Caco-2 (cell line): Measurements from ENCODE around the gene NOD2. TPM values are rescaled to one million over a fixed set of nuclear protein-coding genes. Genes with fewer than 3 reads are reported as not detected.

Source experiments
- BruUV-seq: library from RNA; stranded (reverse); fragments of 400-500 nt; replicated peaks from 2 replicates; lab custom pipeline; 2021; lab: Mats Ljungman, UMichigan
- CTCF ChIA-PET: fragments of 300-600 bp; sonication (Branson Sonifier 250); formaldehyde crosslinking; loops from one replicate; lab custom pipeline; 2022; ENCODE audit warnings: antibody characterized with exemption; lab: Charles Lee
- POLR2A ChIA-PET: fragments of 300-600 bp; sonication (Branson Sonifier 250); formaldehyde crosslinking; loops from one replicate; lab custom pipeline; 2022; ENCODE audit warnings: antibody characterized with exemption; lab: Charles Lee
- DNase-seq, 2 experiments: peaks; one replicate each; pipeline versions ENCODE4 v3.0.0 to v3.0.0-alpha.2; 2020 to 2022
- H3K27me3 ChIP-seq: replicated peaks from 2 replicates; pipeline ENCODE4 v1.6.0; 2011; ENCODE audit warnings: low read length; ENCODE audit not compliant: control insufficient read depth, insufficient read depth
- H3K36me3 ChIP-seq: 2 replicates; pipeline ENCODE4 v1.5.1; 2011; ENCODE audit warnings: low read length; ENCODE audit not compliant: control insufficient read depth, insufficient read depth
- H3K4me1 ChIP-seq: fragments of 250-450 bp; sonication (Bioruptor Pico); 2 replicates; pipeline ENCODE4 v1.5.1; 2020; ENCODE audit warnings: mild to moderate bottlenecking
- H3K4me3 ChIP-seq: 2 replicates; pipeline ENCODE4 v1.5.1; 2011; ENCODE audit warnings: low read depth, mild to moderate bottlenecking, control low read depth, low read length
- H3K9me3 ChIP-seq: fragments of 250-450 bp; sonication (Bioruptor Pico); 2 replicates; pipeline ENCODE4 v1.5.1; 2020; ENCODE audit warnings: mild to moderate bottlenecking, moderate library complexity
- H3K27ac Mint-ChIP-seq: one replicate; pipeline ENCODE4 v1.8.0; 2022; ENCODE audit warnings: mixed read lengths; ENCODE audit not compliant: unreplicated experiment
- H3K27me3 Mint-ChIP-seq: one replicate; pipeline ENCODE4 v1.8.0; 2022; ENCODE audit warnings: mixed read lengths; ENCODE audit not compliant: insufficient read depth, unreplicated experiment
- H3K36me3 Mint-ChIP-seq: one replicate; pipeline ENCODE4 v1.8.0; 2022; ENCODE audit warnings: mild to moderate bottlenecking, mixed read lengths; ENCODE audit not compliant: insufficient read depth, unreplicated experiment
- H3K4me1 Mint-ChIP-seq: one replicate; pipeline ENCODE4 v1.8.0; 2022; ENCODE audit warnings: low read depth, mixed read lengths; ENCODE audit not compliant: unreplicated experiment
- H3K4me3 Mint-ChIP-seq: one replicate; pipeline ENCODE4 v1.8.0; 2022; ENCODE audit warnings: mild to moderate bottlenecking, moderate library complexity, mixed read lengths; ENCODE audit not compliant: unreplicated experiment
- H3K9me3 Mint-ChIP-seq: one replicate; pipeline ENCODE4 v1.8.0; 2022; ENCODE audit warnings: mixed read lengths; ENCODE audit not compliant: unreplicated experiment
- CTCF ChIP-seq, 2 experiments: fragments of 200-600 bp in 1 of 2; IDR thresholded peaks; 1 replicate in 1 of 2; 2 replicates in 1 of 2; pipeline versions ENCODE4 v1.5.1 to v1.8.0; 2011 to 2022; ENCODE audit warnings: antibody characterized with exemption in 1 of 2, control low read depth in 1 of 2, inconsistent platforms in 1 of 2, low read depth in 1 of 2, low read length in 1 of 2, mild to moderate bottlenecking in 1 of 2, moderate library complexity in 1 of 2; ENCODE audit not compliant: insufficient read depth in 1 of 2, severe bottlenecking in 1 of 2, unreplicated experiment in 1 of 2
- intact Hi-C: fragments of 100-400 bp; cut with micrococcal nuclease; formaldehyde crosslinking; loops from one replicate; pipeline ENCODE4 v1.10.0; 2022; ENCODE audit not compliant: unreplicated experiment
- total RNA-seq: library from RNA; stranded (reverse); gene quantifications from 2 replicates; pipeline ENCODE4 v1.2.3, GENCODE V29; 2022

NOD2 gene
- total RNA-seq, 1 experiment from 2014 or later: 0.23 TPM

- H3K4me1 ChIP-seq: no peaks in the 10 kb centered on the region
- no peaks in the 10 kb centered on the region for H3K36me3 ChIP-seq
- no peak overlapping the region for H3K27ac Mint-ChIP-seq
- H3K27me3 ChIP-seq: peaks cover 1% of the 10 kb centered on the region; the same call in 1 of the 2 replicates
- POLR2A ChIA-PET: no interaction called here
- H3K4me3 ChIP-seq: no peak overlapping the region
- CTCF ChIA-PET: no interaction called here
- H3K36me3 Mint-ChIP-seq: no peaks in the 10 kb centered on the region
- intact Hi-C loops: no loop called here
- H3K4me1 Mint-ChIP-seq: no peaks in the 10 kb centered on the region
- no peak for DNase-seq
- peaks cover 13% of the 10 kb centered on the region for H3K27me3 Mint-ChIP-seq
- no TSS peak for BruUV-seq
- no peak overlapping the region for H3K4me3 Mint-ChIP-seq
- H3K9me3 Mint-ChIP-seq: no peaks in the 10 kb centered on the region
- no peak for TF ChIP-seq CTCF (IDR thresholded peaks at IDR 0.05; ENCODE audit: insufficient read depth in 1 of 2, low read depth in 1 of 2, low read length in 1 of 2, severe bottlenecking in 1 of 2, unreplicated experiment in 1 of 2)
- H3K9me3 ChIP-seq: no peaks in the 10 kb centered on the region
These were observed 38.8 kb downstream of the NOD2 start for GRCh38 chr16:50731989-50732832.

- no TSS peak for BruUV-seq
- no peak overlapping the region for H3K27ac Mint-ChIP-seq
- Histone ChIP-seq H3K4me1 (no peaks in the 10 kb centered on the region), H3K36me3 (no peaks in the 10 kb centered on the region), H3K4me3 (no peak overlapping the region), H3K27me3 (peaks cover 1% of the 10 kb centered on the region; the same call in 1 of the 2 replicates), H3K9me3 (no peaks in the 10 kb centered on the region)
- POLR2A ChIA-PET: no interaction called here
- H3K27me3 Mint-ChIP-seq: peaks cover 15% of the 10 kb centered on the region
- TF ChIP-seq CTCF (IDR thresholded peaks at IDR 0.05; ENCODE audit: insufficient read depth in 1 of 2, low read depth in 1 of 2, low read length in 1 of 2, severe bottlenecking in 1 of 2, unreplicated experiment in 1 of 2): no peak
- intact Hi-C loops: no loop called here
- H3K36me3 Mint-ChIP-seq: no peaks in the 10 kb centered on the region
- H3K4me1 Mint-ChIP-seq: no peaks in the 10 kb centered on the region
- no peak for DNase-seq
- no peak overlapping the region for H3K4me3 Mint-ChIP-seq
- no peaks in the 10 kb centered on the region for H3K9me3 Mint-ChIP-seq
- CTCF ChIA-PET: no interaction called here
These were observed 40.1 kb downstream of the NOD2 start for GRCh38 chr16:50733468-50733867.

GRCh38 chr16:50735629-50736122 lies 42.3 kb downstream of the NOD2 start:
- Histone ChIP-seq H3K9me3 (no peaks in the 10 kb centered on the region), H3K4me3 (no peak overlapping the region), H3K4me1 (no peaks in the 10 kb centered on the region; the same call in 1 of the 2 replicates), H3K27me3 (peaks cover 1% of the 10 kb centered on the region; the same call in 1 of the 2 replicates), H3K36me3 (no peaks in the 10 kb centered on the region)
- peaks cover 19% of the 10 kb centered on the region for H3K27me3 Mint-ChIP-seq
- H3K4me1 Mint-ChIP-seq: no peaks in the 10 kb centered on the region
- intact Hi-C loops: no loop called here
- no peaks in the 10 kb centered on the region for H3K36me3 Mint-ChIP-seq
- CTCF ChIA-PET: interaction anchor here (0.6 kb wide), 1 partner anchor 71 kb away, joined by 4 read pairs; no protein-coding TSS in a partner anchor
- TF ChIP-seq CTCF (IDR thresholded peaks at IDR 0.05; ENCODE audit: insufficient read depth in 1 of 2, low read depth in 1 of 2, low read length in 1 of 2, severe bottlenecking in 1 of 2, unreplicated experiment in 1 of 2): no peak
- no peak overlapping the region for H3K27ac Mint-ChIP-seq
- no peaks in the 10 kb centered on the region for H3K9me3 Mint-ChIP-seq
- no peak for DNase-seq
- POLR2A ChIA-PET: no interaction called here
- no peak overlapping the region for H3K4me3 Mint-ChIP-seq
- BruUV-seq: no TSS peak
